HUES48 (cell line): ENCODE measurements around the gene KRTAP16-1.
"Not testable (repeated sequence)": the region's sequence is repeated elsewhere in the genome, so short reads cannot be mapped to it uniquely, and the experiment has no call there.

Experiments used
- H3K27ac ChIP-seq: one replicate; pipeline ENCODE4 v1.7.0; 2013; ENCODE audit warnings: low read depth, low read length, inconsistent platforms
- H3K27me3 ChIP-seq: 2 replicates; pipeline ENCODE4 v1.6.1; 2013; ENCODE audit warnings: mild to moderate bottlenecking, low read length; ENCODE audit not compliant: control insufficient read depth, insufficient read depth
- H3K36me3 ChIP-seq: 2 replicates; pipeline ENCODE4 v1.6.1; 2013; ENCODE audit warnings: low read length; ENCODE audit not compliant: control insufficient read depth, insufficient read depth
- H3K4me1 ChIP-seq: 2 replicates; pipeline ENCODE4 v1.6.1; 2013; ENCODE audit warnings: mild to moderate bottlenecking, low read length; ENCODE audit not compliant: control insufficient read depth, insufficient read depth
- H3K4me3 ChIP-seq: 2 replicates; pipeline ENCODE4 v1.5.1; 2013; ENCODE audit warnings: mild to moderate bottlenecking, low read depth, low read length
- H3K9ac ChIP-seq: 2 replicates; pipeline ENCODE4 v1.6.1; 2013; ENCODE audit warnings: mild to moderate bottlenecking, low read depth, low read length, moderate library complexity
- H3K9me3 ChIP-seq: 2 replicates; pipeline ENCODE4 v1.6.1; 2013; ENCODE audit warnings: low read length; ENCODE audit not compliant: control insufficient read depth, insufficient read depth

KRTAP16-1 gene, protein sequence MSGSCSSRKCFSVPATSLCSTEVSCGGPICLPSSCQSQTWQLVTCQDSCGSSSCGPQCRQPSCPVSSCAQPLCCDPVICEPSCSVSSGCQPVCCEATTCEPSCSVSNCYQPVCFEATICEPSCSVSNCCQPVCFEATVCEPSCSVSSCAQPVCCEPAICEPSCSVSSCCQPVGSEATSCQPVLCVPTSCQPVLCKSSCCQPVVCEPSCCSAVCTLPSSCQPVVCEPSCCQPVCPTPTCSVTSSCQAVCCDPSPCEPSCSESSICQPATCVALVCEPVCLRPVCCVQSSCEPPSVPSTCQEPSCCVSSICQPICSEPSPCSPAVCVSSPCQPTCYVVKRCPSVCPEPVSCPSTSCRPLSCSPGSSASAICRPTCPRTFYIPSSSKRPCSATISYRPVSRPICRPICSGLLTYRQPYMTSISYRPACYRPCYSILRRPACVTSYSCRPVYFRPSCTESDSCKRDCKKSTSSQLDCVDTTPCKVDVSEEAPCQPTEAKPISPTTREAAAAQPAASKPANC

DNA sequence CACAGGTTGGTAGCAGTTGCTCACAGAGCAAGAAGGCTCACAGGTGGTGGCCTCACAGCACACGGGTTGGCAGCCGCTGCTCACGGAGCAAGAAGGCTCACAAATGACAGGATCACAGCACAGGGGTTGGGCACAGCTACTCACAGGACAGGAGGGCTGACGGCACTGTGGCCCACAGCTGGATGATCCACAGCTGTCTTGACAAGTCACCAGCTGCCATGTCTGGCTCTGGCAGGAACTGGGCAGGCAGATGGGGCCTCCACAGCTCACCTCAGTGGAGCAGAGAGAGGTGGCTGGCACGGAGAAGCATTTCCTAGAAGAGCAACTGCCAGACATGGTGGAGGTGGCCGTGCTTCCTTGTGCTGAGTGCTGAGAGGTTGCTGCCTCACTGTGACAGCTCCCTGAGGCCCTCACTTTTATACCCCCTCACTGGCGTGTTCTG is at the start of gene KRTAP16-1:
TSS of gene KRTAP16-1 (minus strand) at position 392 of the 442 bp plus-strand sequence. CDS start at position 336, 56 bp downstream.
- Histone ChIP-seq H3K27me3 (no peaks in the 10 kb centered on the region), H3K9ac (no peak within 1 kb of the TSS), H3K27ac (no peak within 1 kb of the TSS), H3K4me3 (no peak within 1 kb of the TSS), H3K9me3 (no peaks in the 10 kb centered on the region), H3K4me1 (no peaks in the 10 kb centered on the region), H3K36me3 (no peaks in the 10 kb centered on the region)

DNA sequence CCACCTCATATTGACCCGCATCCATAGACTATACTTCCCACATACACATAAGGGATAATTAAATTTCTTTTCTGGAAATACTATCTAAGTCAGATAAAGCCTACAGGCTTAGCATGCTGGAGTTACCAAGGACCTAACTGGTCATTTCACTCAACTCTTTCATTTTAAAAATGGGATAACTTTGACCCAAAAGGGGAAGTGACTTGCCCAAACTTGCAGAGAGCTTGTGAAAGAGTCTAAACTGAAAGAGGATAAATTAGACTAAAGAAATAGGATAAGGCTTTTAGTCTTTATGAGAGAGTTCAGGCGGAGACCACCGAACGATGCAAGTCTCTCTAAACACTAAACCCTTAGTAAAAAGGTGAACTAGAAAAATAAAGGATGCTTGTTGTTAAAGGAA is 45.4 kb upstream of the KRTAP16-1 start:
- Histone ChIP-seq H3K4me3 (no peak overlapping the region), H3K9me3 (no peaks in the 10 kb centered on the region), H3K9ac (no peak overlapping the region), H3K27ac (no peak overlapping the region), H3K27me3 (no peaks in the 10 kb centered on the region), H3K4me1 (no peaks in the 10 kb centered on the region), H3K36me3 (no peaks in the 10 kb centered on the region)

DNA sequence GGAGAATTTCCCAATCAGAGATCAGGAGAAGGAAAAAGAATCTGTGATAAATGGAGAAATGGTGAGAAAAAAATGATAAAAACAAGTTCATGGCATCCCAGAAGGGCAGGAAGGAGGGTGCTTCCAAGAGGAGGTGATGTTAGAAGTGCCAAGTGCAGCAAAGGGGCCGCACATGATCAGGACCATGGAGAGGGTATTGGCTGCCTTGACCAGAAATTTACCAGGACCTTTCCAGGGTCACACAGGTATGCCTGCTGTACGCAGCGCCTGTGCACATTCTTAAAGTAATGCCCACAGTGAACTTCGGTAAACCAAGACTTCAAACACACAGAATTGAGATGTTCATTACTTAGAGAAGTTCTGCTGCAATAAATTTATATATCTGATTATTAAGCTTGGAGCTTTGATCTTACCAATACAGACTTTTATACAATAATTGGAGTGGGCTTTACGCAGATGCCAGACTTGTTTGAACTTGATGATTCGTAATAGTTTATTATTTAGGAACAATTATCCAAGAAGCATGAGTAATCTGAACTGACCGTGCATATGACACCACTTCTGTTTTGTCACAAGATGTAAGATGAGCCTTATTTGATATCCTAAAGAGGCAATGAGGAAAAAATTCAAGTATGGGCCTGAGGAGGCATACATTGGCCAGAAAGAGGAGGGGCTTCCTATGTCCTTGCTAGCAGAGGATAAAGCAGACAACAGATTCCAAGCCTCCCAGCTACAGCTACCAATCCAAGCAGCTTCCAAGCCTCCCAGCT is 43.7 kb upstream of the KRTAP16-1 start:
- H3K9ac ChIP-seq = no peak overlapping the region
- no peak overlapping the region for H3K4me3 ChIP-seq
- no peaks in the 10 kb centered on the region for H3K36me3 ChIP-seq
- no peak overlapping the region for H3K27ac ChIP-seq
- no peaks in the 10 kb centered on the region for H3K4me1 ChIP-seq
- no peaks in the 10 kb centered on the region for H3K9me3 ChIP-seq
- no peaks in the 10 kb centered on the region for H3K27me3 ChIP-seq

- Histone ChIP-seq H3K9me3 (no peaks in the 10 kb centered on the region), H3K9ac (no peak overlapping the region), H3K36me3 (no peaks in the 10 kb centered on the region), H3K27ac (no peak overlapping the region), H3K27me3 (no peaks in the 10 kb centered on the region), H3K4me1 (no peaks in the 10 kb centered on the region), H3K4me3 (no peak overlapping the region)
Measured at GRCh38 chr17:41351177-41351576, 42.1 kb upstream of the KRTAP16-1 start.

- H3K4me1 ChIP-seq, H3K9me3 ChIP-seq, H3K27ac ChIP-seq, H3K27me3 ChIP-seq, H3K4me3 ChIP-seq, H3K36me3 ChIP-seq, H3K9ac ChIP-seq: not testable (repeated sequence)
Measured at GRCh38 chr17:41350381-41350878, 41.3 kb upstream of the KRTAP16-1 start, which contains the start of gene KRT33A. Gene KRT33A, minus strand, starts transcription at chr17:41350828. Its CDS starts 61 bp downstream, at chr17:41350767.

GRCh38 chr17:41347869-41348760 is 39.0 kb upstream of the KRTAP16-1 start:
- Histone ChIP-seq H3K9me3 (no peaks in the 10 kb centered on the region; the same call in 1 of the 2 replicates), H3K27me3 (no peaks in the 10 kb centered on the region), H3K4me1 (no peaks in the 10 kb centered on the region), H3K9ac (no peak overlapping the region), H3K27ac (no peak overlapping the region), H3K36me3 (no peaks in the 10 kb centered on the region), H3K4me3 (no peak overlapping the region)

DNA sequence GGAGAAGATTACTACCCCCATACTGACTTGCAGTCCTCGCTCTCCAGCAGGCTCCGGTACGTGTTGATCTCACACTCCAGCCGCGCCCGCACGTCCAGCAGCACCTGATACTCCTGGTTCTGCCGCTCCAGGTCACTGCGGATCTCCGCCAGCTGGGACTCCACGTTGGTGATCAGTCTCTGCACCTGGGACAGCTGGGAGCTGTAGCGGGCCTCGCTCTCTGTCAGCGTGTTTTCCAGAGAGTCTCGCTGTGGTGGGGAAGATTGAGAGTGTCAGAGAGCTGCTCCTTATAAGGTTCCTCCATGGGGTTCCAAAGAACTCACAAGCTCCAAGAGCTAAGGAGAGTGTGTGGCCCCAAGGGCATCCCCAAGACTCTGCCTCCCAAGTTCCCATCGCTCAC is 37.3 kb upstream of the KRTAP16-1 start:
- H3K27me3 ChIP-seq, H3K9me3 ChIP-seq, H3K9ac ChIP-seq: not testable (repeated sequence)

DNA sequence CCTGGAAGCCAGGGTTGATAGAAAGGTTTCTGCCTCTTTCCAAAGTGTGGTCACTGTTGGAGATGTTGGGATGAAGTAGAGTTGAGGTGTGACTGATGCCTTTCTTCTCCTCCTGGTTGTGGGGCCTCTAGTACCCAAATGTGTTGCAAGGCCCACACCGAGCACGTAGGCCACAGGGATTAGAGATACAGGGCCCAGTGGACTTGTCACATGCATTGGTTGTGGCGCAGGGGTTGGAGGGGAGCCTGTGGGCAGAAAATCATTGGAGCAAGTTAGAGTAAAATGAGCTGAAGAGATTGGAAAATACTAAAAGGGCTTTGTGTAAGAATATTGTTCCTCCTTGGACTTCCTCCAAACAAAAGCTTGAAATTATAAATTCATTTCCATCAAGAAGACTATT is 36.9 kb upstream of the KRTAP16-1 start:
- Histone ChIP-seq H3K4me1 (no peaks in the 10 kb centered on the region), H3K36me3 (no peaks in the 10 kb centered on the region), H3K27ac (no peak overlapping the region), H3K9me3 (peaks cover 3% of the 10 kb centered on the region), H3K27me3 (no peaks in the 10 kb centered on the region), H3K4me3 (no peak overlapping the region), H3K9ac (no peak overlapping the region)

More for the DNA sequence above, 37.3 kb upstream of the KRTAP16-1 start:
- H3K4me3 ChIP-seq, H3K27ac ChIP-seq, H3K4me1 ChIP-seq, H3K36me3 ChIP-seq: not testable (repeated sequence)

DNA sequence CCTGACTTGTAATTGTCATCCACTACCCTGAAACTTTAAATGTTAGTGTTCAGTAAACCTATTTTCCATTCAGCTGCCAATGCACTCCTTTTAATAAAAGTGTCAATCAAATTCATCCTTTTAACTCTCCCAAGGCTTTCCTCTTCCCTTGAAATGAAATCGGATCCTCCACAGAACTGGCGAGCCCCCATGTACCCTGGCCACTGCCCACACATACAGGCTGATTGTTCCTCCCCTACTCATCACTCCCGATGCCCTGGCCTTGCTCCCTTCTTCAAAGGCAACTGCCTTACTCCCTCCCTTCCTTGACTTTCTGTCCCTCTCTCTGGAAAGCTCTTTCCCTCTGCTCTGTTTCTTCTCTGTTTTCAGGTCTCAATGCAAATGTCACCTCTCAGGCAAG is 33.9 kb upstream of the KRTAP16-1 start:
- H3K9ac ChIP-seq = no peak overlapping the region
- peaks cover 3% of the 10 kb centered on the region for H3K9me3 ChIP-seq
- no peaks in the 10 kb centered on the region for H3K27me3 ChIP-seq
- no peak overlapping the region for H3K27ac ChIP-seq
- no peaks in the 10 kb centered on the region for H3K36me3 ChIP-seq
- no peaks in the 10 kb centered on the region for H3K4me1 ChIP-seq
- H3K4me3 ChIP-seq = no peak overlapping the region
